ENCODE data around the gene SPA17.
A peak's percentile ranks its signal among the peaks of the same experiment; 100 is the strongest.

The SPA17 gene

DNA sequence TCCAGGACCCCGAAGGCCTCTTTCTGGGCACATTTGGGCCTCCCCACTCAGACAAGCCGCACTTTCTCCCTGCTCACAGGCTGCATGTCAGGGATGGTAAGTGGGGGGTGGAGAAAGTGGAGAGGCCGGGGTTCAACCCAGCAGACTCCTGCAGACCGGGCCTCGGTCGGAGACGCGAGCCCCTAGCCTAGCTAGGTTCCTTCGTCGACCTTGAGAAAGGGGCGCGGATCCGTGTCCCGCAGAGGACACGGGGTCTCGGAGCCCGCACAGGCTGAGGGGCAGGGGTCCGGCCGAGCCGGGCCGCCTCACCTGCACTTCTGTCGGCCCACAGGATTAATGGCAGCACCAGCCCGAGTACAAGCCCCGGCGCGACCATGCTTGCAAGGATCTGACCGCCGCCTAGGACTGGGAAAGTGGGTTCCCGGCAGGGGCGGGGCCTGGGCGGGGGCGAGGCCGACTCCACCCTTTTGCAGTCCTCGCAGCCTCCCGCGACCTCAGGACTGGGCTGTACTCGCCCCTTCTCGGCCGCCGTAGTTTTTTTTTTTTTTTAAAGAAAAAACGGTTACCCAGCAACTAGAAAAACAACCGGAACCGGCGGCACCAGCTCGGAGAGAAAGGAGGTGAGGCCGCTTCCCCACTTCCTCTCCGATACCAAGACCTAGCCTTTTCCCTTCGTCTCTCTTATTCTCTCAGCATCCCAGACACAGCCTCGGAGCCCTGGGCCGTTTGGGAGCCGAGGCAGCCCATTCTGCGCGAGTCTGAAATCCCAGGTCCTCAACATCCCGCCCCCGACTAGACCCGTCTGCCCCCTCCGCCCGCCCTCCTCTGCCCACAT is at the start of gene SPA17, which contains the start of gene SIAE:
Gene SPA17 (plus strand): TSS at position 572 of the 835 bp plus-strand sequence. CDS start 1,361 bp downstream, outside the sequence.
Gene SIAE (minus strand): TSS at position 407 of the 835 bp plus-strand sequence. CDS start 31 bp downstream, at position 376.
- DNase-seq: peak; percentile 90

DNA sequence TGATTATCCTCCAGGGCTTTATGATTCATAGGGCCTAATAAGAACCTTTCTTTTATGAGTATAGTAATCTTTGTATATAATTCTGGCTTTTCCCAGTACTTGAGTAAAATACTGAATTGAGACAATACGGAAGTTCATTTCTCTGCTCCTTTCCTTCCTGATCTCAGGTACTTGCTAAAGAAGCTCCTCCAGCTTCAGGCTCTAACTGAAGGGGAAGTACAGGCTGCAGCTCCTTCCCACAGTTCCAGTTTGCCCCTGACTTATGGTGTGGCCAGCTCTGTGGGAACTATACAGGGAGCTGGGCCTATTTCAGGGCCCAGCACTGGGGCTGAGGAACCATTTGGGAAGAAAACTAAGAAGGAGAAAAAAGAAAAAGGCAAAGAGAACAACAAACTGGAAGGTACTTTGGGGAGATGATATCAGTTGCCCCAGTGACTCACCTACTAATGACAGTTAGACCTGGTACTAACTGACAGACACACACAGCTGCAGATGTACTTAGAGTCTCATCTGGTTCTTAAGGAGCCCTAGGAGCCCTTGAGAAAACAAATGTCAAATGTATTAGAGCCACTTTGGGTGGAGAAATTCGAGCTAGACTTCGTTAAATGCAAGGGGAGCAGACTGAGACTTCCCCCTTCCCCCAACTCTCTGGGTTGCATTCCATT is 48.1 kb upstream of the SPA17 start:
- peak; percentile 26 for DNase-seq

DNA sequence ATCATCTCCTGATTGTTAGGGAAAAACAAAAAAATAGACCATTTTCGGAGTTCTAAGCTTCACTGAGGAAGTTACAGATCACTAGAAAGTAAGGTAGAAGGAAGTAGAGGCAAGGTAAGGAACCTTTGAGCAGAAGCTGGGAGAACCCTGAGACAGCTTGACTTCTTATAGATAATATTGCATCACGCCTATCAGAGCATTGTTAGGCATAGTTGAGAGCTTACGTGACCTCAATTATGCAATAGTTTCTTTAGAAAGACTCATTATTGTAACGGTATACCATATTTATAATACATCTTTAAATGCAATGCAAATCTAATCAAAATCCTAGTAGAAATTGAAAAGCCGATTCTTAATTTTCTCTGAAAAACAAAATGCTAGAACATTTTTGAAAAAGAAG is 46.2 kb upstream of the SPA17 start:
- DNase-seq: peak; percentile 79

DNA sequence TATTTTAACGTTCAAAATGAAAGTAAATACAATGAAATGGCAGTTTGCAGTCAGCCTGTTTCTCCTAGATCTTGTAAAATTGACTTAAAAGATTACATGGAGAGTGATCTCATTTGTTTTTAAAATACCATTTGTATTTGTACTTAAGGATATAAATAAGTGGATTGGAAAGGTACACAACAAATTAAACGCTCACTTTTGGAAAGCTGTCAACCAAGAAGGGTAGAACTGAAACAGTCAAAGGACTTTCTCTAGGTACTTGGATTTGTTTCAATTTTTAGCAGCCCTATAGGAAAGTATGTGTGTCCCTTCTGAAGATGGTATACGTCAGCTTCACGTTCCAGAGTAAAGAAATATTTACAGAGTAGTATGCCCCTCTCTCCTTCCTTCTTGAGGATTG is 43.7 kb upstream of the SPA17 start:
- no peak for DNase-seq

DNA sequence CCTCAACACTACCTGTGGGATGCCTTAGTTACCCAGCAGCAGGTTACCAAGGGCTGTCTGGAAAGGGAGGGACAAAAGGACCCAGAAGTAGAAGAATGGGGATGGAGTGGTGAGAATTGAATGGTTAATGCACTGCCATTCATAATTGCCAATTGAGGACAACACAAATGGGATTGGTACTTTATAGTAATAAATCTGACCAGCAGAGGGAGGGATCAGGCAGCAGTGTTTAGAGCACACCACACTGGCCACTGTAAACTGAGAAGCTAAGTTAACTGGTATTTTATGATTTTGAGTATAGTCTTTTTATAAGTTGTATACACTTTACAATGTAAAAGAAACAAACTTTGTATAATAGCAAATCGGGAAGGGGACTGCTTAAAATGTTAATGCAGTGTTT is 40.3 kb upstream of the SPA17 start:
- no peak for DNase-seq

DNA sequence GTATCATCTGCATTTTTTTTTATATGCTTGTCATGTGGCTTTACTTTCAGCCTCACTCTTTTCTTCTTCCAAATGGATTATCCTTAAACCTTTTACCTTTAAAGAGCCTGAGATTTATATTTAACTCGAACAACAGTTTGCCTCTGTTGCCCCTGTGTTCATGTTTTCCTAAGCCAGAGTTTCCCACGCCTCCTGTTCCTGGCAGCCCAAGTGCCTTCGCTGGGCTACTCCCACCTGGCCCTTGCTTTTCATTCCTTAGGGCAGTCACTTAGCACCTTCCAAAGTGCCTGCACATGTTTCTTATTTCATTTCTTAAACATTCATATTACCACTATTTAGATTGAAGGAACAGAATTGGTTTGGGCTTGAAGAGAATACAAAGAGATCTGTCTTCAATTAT is 37.8 kb upstream of the SPA17 start:
- DNase-seq: no peak

DNA sequence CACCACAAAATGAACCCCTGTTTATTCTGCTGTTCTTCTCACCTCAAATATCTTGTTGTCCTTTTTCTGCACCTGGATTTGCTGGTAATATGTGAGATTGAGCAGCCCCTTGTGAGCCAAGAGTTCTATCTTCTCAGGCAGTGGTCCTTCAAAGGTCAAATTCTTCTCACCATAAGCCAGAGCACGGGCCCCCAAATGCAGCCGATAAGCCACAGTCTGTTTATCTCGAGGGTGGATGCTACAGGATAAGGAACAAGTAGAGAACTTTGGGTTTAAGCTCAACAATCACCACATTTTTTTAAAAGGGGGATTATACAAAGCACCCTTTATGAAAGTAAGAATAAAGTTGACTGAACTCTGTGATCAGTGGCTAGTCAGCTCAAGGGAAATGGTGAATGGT is 35.2 kb upstream of the SPA17 start:
- DNase-seq: no peak

DNA sequence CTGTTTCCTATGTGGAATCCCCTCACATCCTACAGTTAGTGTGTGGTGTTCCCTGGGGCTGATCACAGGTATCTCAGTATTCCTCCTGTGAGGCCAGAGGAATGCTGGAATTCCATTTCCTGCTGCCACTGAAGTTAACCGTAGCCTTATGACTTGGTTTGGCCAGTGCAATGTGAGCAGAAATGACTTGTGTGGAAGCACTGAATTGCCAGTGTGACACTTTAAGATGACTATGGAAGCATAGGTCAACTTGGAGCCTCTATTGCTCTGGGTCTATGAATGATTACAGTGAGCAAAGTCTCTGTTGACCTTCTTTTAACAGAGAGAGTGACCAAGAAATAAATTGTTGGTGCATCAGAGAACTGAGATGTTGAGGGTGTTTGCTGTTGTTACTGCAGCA is 34.5 kb upstream of the SPA17 start:
- no peak for DNase-seq

DNA sequence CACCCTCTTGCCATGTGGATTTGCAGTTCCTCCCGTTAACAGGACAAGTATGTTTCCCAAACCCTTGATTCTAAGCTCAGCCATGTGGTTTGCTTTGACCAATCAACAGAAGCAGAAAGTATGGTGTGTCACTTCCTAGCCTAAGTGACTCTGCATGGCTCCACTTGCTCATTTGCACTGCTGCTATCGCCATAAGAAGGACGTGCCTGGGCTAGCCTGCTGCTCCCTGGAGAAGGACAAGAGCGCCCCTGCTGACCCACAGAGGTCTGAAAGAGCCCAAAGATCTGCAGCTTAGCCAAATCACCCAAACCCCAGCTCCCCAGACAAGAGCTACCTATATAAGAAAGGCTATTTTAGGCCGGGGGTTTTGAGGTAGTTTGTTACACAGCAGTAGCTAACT is 33.0 kb upstream of the SPA17 start:
- DNase-seq: peak; percentile 14

DNA sequence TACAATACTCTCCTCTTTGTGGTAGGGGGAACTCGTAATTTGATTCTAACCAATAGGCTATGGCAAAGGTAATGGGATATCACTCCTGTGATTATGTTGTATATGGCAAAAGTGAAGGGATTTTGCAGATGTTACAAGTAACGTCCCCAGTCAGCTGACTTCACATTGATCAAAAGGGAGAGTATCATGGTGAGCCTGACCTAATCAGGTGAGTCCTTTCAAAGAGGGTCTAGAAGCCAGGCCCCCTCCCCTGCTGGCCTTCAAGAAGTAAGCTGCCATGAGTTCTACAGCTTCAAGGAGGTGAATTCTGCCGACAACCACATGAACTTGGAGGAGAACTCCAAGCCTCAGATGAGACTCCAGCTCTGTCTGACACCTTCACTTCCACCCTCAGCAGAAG is 31.1 kb upstream of the SPA17 start:
- DNase-seq: no peak

DNA sequence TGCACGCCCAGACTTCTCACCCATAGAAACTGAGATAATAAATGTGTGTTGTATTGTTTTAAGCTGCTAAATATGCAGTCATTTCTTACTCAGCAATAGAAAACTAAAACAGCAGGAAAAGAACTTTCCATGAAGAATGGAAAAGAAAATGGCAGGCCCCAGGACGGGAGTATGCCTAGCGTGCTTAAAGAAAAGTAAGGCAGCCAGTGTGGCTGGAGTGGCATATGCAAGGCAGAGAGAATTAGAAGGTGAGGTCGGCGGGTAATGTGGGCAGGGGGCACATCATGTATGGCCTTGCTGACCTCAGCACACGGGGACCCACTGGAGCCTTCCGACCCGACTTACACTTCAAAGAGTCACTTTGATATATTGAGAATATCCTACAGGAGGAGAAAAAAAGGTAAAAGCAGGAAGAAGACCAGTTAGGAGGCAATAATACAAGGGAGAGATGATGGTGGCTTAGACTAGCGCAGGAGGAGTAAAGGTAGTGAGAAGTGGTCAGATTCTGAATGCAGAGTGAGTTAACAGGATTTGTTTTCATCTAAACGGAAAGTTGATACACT is 30.6 kb upstream of the SPA17 start:
- no peak for DNase-seq

DNA sequence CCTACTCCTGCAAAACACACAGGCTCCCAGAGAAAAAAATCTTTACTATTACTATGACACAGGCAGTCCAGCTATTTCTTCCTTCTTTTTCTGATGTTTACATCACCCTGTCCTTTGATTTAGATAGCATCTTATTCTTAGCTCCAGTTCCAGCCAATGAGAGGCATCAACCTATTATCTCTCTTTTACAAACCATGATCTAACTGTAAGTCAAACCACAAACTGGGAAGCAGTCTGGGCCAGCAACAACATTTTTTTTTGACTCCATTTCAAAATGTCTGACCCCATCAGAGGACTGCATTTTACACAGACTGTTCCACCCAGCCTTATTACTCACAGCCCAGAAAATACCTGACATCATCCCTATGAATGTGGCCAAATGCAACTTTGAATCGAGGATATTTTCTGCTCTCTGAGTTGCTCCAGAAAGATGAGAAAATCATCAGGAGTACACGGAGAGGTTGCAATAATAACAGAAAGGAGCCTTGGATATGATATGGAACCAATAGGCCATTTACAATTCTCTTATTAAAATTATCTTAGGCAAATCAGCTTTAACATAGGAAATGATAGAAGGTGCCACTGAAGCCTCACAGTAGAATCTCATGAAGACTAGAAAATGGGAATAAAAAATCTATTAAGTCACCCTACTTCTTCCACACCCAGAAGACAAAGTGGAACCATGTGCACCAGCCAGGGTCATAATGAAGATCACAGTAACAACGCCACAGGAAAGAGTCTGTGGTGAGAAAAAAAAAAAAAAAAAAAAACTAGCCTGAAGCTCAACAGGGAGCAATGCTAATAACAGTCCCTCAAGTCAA is 29.9 kb upstream of the SPA17 start:
- DNase-seq: peak; percentile 42

DNA sequence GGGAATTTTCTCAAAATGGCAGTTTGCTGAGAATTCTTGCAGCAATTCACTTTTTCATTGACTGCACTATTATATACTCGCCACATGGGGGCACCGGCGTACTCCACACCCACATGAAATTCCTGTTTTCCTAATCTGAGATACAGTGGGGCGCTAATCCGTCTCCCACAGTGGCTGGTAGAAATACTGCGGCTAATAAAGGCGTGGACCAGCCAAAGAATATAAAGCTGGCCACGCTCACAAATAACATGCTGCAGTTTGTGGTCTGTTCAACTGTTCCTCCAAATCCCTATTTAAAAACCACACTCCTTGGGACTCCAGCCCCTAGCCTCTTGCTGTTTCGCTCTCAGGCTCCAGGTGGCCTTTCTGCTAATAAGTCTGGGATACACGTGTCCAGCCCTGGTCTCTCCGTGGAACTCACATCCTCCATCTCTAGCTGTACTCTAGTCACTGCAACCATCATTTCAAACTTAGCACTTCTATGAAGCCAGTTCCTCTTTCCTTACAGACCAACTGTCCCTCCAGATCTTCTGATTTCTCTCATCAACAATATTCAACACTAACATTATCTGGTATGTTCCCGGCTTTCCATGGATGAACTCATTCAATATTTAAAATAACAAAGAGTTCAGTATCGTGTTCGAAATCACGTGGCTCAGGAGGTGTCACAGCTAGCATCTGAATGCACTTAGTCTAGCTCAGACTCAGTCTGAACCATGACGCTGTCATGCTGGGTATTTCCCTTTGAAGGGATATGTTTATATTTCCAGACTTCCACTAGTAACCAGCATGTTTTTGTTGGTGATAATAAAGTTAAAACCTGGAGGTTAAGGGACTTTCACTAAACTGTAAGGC is 29.1 kb upstream of the SPA17 start:
- DNase-seq: peak; percentile 64

DNA sequence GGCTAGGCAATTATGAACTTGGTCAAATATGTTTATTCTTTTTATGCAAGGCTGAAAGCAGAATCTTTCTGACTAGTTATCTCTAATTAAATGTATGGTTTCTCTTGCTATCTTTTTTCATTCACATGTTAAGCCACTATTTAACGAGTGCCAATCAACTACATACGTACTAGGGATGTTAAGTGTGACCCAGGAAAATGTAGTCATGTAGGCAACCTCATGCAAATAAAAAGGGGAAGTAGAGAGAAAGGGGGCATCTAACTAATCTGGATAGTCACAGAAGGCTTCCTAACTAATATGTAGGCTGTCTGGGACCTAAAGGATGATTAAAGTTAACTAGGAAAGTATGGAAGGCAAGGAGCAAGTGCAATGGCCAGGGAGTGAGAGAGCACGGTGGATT is 27.6 kb upstream of the SPA17 start:
- peak; percentile 51 for DNase-seq

DNA sequence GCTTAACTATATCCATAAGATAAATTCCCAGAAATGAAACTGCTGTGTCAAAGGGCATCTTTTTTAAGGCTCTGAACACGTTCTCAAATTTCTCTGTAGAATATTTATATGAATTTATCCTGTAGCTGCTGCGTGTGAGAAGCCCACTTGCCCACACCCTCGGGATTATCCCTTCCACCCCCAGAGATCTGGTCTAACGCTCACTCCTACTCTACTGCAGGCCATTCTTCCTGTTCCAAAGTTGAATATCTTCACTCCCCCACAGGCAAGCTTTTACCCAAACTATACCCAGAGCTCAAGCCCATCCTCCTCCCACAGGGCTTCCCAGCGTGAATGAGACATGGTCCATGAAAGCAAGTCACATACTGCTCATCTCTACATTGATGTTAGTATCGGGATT is 25.1 kb upstream of the SPA17 start:
- DNase-seq: no peak

DNA sequence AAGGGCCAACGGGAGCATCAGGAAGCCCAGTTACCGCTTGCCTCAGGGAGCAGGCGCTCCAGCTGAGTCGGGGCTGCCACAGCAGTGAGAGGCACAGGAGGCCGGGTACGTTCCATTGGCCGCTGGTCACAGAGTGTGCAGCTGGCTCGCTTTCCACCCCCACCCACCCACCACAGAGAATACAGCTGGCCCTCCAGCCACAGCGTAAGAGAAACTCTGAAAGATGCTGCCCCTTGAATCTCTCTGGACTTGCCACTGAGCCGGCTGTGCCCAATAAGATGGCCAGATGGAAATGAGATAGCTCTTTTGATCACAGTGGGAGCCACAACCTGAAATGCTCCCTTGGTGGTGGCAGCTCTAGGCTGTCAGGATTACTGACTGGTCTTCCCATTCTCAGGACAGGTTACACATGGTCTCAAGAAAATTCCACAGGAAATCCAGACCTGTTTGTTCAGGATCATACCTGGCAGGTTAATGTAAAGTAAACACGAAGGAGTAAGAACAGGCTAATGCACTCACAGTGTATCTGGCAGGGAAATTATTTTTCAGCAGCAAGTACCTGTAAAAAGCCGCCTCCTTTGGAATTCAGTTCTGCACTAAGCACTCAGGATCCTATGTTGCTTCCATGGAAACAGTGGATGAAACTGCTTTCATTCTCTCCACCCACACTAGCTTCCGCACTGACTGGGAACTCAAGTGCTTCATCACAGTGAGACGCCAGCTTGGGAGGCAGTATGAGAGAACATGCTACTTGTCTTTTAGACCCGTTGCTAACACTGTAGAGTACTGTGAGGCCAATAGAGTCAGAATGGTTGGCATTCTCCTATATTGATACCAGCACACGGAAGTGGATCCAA is 16.7 kb upstream of the SPA17 start:
- no peak for DNase-seq

DNA sequence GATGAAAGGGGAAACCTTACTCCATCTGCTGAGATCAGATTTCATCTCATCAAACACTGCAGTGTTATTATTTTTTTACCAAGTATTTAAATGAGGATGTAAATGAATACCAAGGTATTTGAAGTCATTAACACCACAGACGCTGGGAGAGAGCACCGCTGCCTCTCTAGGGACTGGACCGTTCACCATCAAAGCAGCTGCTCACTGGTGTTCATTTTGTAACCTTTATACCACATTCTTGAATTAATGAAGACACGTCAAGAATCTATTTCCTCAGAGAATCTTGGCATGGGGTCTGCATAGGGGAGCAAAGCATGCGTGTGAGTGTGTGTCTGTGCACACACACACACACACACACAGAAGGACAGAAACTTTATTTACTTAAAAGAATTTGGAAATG is 15.8 kb upstream of the SPA17 start:
- no peak for DNase-seq

DNA sequence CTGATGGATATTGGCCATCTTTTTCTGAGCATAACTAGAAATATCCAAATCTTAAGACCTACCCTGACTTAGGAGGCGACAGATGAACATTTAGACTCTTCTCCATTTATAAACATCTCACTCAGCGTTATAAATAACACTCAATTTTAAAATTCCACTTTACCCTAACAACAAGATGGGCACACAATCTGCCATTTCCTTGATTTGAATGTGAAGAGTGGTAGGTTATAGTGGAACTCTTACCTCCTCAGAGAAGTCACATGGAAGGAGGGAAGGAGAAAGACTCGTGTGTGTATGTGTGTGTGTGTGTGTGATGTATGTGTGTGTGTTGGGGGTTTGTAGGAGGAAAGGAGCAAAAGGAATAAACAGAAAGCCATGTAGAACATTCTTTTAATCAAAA is 15.2 kb upstream of the SPA17 start:
- DNase-seq: no peak

DNA sequence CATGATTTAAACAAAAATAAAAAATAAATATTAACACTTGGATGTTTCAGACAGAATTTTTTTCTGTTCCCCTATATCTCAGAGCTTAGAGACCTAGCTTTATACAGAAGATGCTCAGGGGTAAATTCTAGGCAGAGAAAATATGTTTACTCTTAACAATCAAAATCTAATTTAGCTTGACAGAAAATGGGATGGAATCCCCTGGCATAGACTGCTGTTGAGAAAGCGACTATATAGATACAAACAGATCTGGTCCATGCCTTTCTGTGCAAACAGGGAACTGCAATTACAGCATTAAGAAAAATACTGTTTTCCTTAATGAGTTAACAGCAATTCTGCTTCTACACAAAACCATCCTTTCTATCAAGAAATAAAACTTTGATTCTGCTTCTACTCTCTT is 14.7 kb upstream of the SPA17 start:
- no peak for DNase-seq

DNA sequence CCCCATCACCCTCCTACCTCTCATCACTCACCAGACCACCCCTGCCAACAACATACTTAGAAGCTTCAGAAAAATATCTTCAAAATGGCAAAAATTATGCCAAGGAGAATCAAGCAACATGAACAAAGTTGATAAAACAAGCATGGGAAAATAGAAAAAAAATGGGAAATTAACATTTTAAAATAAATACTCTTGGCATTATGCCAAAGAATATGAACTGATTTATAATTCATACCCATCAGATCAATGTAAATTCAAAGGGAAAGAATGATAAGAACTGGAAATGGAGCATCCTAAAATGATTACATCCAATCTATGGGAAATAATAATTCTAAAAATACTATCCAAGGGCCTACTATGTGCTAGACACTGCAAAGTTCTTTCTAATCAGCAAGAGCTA is 12.2 kb upstream of the SPA17 start:
- DNase-seq: no peak

DNA sequence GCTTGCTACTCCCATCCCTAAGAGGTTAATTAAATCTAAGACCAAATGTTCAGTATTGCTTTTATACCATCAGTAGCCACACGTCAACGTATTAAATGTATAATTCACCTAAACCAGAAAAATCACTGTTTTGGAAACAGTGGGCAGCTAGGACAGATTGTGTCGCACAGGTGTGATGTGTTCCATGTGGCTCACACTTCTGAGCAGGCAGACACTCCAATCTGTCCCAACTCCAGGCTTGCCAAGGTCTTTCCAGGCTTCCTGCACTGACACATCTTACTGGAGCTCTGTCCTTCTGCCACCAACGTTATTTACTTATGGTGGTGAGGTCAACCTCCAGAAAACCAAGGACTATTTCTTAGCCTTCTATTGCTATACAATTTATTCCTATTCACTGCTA is 11.6 kb upstream of the SPA17 start:
- DNase-seq: no peak

Data from MV-4-11 (cell line).